GM03348 (cell line): ENCODE results near the gene ARRB2.
"Not testable (repeated sequence)": the region's sequence is repeated elsewhere in the genome, so short reads cannot be mapped to it uniquely, and the experiment has no call there.

Source experiments
- DNase-seq: peaks from one replicate; pipeline ENCODE4 v3.0.0; 2012; ENCODE audit warnings: low spot score

The ARRB2 gene

DNA sequence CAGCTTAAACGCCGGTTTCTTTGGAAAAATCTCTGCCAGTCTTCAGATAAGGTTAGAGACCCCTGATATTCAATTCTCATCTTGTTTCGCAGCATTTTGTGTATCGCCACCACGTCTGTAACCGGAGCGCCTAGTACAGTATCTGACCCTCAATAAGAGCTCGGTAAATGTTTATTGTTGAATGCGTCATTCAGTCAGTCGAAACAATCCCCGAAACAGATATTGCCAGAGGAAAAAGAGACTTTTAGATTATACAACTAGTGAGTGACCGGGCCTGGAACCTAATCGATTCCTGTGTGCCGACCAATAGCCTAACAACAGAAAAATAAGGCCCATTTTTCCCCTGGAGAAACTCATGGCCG, 7.1 kb upstream of the ARRB2 start:
- DNase-seq, result no peak

DNA sequence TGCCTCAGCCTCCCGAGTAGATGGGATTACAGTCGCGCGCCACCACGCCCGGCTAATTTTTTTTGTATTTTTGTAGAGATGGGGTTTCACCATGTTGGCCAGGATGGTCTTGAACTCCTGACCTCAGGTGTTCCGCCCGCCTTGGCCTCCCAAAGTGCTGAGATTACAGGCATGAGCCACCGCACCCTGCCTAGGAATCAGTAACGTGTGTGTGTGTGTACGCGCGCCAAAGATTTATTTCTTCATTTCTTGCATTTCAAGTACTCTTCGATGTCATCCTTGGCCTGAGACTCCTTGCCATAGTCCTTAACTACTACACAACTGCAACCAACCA, 5.9 kb upstream of the ARRB2 start:
- not testable (repeated sequence) for DNase-seq

DNA sequence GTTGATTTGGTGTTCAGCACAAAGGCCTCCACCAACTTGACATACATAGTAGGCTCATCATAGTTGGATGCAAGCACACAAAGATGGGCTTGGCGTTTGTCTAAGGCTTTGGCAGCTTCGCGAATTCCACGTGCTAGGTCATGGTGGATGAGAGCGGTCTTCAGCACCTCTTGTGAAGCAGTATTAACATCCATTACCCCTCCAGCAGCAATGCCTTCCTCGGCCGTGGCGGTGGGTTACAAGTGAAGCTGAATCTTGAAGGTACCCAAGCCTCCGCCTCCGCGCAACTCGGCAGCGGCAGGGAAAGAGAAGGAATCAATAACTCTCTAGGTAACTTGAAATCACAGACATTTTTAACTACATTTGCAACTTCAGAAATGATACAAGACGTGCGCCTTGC, 5.4 kb upstream of the ARRB2 start:
- no peak for DNase-seq

DNA sequence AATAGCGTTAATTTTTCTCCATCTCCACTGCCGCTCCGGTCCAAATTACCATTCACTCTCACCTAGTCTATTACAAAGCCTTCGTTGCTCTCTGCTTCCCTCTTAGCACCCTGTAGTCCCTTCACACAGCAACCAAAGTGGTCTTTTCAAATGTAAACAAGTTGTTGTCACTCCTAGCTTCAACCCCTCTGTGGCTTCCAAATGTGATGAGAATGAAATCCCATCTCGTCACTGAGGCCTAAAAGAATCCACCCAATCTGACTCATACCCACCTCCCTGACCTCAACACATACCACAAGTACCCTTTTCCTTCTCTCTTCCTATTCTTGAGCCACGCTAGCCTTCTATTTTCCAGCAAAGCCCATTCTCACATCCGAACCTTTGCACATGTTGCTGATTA, 4.3 kb upstream of the ARRB2 start:
- no peak for DNase-seq

DNA sequence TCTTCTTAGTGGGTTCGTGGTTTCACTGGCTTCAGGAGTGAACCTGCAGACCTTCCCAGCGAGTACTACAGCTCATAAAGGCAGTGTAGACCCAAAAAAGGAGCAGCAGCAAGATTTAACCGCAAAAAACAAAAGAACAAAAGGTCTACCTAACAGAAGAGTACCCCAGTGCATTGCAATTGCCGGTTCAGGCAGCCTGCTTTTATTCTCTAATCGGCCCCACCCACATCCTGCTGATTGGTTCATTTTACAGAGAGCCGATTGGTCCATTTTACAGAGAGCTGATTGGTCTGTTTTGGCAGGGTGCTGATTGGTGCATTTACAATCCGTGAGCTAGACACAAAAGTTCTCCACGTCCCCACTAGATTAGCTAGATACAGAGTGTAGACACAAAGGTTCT, 2.0 kb upstream of the ARRB2 start:
- no peak for DNase-seq

DNA sequence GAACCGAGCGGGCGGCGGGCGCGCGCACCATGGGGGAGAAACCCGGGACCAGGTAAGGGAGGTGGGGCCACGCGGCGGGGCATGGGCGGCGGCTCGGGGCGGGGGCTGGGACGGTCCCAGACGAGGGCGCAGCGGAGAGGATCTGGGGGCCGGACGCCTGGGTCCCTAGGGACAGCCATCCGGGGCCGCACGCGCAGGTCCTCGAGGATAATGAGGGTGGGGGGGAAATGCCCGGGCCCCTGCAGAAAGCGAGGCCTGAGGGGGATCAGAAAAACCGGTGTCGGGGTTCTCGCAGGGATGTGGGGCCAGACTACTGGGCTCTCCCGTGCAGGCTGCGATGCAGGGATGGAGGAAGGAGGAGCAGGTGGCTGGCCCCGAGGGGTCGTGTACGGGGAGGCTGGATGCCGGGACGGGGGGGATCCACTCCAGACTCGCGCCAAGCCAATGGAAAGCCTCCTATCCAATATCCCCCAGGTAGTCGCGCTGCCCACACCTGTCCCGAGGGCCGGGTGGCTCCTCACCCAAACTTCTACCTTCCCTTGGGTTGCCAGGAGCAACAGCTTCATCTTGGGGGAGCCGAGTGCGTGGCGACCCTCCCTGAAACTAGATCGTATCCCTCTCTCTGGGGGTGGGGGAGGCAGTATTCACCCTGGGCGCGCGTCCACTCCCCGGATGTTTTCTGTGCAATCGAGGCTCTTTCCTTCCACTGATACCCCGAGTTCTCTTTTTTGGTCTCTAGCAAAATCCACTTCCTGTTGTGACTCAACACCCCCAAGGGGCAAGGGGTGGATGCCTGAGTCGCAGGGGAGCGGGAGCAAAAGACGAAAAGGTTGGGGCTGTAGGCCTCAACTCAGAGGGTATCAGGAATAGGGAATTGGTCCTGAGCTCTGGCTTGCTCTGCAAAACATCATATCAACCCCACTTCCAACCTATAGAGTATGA, 532 bp downstream of the ARRB2 start:
- no peak for DNase-seq

DNA sequence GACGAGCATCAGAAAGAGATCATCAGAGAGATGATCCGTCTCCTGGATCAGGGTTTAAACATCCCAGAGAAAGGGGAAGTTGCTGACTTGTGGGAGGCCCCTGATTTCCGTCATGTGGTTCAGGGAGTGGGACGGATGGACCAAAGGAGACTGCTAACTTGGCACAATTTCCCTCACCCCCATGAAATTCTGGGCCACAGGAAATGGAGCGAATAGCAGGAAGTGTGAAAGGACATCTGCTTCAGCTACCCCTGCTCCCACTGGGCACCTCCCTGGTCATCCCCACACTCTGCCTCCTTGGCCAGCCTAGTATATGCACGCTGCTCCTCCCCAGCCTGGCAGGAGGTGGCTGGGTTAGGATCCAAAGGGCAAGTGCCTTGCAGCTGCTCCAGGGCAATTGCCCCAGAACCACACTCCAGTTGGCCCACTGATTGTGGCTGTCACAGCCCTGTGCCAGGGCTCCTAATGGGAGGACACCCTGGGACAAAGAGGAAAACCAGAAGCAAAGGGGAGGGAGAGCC, 1.3 kb downstream of the ARRB2 start:
- no peak for DNase-seq

DNA sequence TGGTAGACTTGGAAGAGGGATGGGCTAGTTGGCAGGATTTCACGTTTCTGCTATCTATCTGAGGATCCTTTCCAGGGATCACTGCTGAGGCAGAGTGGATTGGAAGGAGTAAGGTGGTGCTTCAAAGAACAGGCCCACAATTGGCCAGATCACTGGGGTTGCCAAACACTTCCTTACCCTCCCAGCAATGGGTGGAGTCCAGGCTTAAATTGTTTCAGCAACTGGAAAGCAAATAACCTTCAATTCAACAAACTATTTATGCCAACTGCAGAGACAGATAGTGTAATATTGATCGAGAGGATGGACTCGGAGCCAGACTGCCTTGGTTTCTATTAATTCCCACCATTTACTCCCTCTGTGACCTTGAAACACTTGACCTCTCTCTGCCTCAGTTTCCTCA, 2.1 kb downstream of the ARRB2 start:
- no peak for DNase-seq

DNA sequence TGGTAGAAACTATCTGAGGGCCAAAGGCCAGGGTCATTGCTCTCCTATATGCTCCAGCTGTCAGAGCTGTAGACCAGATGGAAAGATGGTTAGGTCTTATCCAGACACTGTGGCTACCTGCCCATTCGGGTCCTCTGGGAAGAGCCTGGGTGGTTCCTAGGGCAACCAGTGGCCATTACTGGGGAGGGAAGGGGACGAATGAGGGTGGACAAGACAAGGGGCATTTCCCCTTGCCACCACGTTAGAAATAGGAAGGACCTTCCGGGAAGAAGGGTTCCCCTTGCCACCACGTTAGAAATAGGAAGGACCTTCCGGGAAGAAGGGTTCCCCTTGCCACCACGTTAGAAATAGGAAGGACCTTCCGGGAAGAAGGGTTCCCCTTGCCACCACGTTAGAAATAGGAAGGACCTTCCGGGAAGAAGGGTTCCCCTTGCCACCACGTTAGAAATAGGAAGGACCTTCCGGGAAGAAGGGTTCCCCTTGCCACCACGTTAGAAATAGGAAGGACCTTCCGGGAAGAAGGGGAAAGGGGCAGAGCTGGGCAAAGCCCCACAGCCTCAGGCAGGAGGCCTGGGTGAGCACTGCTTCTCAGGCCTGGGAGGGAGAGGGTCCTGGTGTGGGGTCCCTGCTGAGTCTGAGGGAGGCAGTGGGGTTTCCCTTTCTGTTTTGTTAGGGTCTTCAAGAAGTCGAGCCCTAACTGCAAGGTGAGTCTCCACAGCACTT, 4.1 kb downstream of the ARRB2 start:
- DNase-seq, result not testable (repeated sequence)

DNA sequence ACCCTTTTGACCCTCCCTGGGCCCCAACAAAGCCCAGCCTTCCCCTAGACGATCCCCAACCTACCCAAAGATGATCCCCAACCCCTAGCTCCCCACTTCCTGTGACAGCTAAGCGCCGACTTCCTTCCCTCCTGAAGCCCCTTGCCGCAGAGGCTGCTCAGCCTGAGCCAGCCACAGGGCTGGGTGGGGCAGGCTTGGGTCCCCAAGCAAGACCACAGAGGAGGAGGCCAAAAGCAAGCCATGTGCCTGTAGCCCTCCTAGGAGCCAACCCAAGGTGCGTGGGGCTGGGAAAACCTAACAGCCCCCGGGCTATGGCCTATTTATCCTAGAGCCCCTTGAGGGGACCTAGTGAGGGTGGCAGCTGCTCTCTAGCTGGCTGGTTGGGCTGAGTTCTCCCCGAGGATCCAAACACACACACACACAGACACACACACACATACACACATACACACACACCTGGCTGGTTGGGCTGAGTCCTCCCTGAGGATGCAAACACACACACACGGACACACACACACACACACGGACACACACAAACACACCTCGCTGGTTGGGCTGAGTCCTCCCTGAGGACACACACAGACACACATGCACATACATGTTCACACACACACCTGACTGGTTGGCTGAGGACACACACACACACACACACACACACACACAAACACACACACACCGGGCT, 4.8 kb downstream of the ARRB2 start:
- DNase-seq, result no peak

DNA sequence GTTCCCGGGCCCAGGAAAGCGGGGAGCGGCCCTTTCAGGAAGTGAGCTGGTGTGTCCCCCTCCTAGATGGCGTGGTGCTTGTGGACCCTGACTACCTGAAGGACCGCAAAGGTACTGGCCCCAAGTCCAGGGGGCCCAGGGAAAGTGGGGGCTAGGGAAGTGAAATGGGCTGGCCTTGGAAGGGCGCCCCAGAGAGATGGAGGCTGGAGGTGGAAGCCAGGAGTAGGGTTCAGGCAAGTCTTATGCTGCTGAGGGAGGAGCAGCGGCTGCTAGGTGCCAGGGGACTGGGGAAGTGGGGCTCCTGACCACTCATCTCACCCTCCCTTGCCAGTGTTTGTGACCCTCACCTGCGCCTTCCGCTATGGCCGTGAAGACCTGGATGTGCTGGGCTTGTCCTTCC, 5.6 kb downstream of the ARRB2 start:
- no peak for DNase-seq

DNA sequence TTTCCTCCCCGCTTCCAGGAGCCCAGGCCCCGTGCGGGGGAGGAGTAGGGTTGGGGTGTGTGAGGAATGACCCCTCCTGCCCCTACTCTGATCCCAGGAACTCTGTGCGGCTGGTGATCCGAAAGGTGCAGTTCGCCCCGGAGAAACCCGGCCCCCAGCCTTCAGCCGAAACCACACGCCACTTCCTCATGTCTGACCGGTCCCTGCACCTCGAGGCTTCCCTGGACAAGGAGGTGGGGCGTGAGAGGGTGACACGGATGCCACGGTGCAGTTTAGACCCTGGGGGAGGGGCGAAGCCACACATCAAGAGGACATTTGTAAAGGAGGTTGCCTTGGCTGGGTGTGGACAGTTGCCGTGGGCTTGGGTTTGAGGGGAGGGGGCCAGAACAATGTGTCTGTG, 7.4 kb downstream of the ARRB2 start:
- DNase-seq, result no peak

DNA sequence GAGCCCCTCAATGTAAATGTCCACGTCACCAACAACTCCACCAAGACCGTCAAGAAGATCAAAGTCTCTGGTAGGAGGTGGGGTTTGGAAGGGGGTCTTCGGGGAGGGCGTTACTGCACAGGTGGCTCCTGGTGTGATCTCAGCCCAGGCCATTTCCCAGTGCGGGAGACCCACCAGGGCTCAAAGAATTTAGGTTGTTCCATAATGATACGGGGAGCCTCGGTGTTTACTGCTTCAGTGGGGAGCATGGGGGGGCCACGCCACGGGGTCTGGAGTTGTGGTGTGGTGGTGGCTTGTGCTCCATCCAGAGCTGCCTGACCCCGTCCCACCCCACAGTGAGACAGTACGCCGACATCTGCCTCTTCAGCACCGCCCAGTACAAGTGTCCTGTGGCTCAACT, 7.8 kb downstream of the ARRB2 start:
- DNase-seq, result no peak

DNA sequence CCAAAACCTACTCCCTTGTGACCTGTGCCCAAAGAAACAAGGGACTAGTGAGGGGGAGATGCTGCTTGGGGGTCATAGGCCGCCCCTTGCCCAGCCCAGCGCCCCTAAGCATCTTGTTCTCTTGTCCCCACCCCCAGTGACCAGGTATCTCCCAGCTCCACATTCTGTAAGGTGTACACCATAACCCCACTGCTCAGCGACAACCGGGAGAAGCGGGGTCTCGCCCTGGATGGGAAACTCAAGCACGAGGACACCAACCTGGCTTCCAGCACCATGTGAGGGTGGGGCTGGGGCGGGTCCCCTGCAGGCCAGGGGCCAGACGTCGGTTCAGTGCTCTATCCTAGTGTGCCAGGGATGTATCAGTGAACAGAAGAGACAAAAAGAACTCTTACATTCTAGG, 8.7 kb downstream of the ARRB2 start:
- DNase-seq, result no peak

DNA sequence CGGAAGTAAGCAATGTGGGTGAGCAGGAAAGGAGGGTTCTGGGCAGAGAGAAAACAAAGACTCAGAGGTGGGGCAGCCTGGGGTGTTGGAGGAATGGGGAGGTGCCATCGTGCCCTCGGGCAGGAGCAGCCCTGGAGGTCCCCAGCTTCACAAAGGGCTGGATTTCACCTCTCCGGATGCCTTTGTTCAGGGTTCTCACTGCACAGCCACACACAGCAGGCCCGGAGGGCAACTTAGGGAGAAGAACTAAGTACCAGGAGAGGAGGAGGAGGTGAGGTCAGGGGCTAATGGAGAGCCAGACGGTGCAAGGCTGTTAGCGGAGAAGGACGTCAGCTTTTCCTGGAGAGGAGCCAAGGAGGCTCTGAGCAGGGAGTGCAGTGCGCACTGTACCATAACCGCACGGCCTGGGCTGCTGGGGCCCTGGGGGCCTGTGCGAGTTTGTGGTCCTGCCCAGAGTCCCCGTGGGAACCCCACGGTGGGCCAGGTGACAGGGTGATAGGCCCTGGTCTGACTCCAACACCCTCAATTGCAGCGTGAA, 9.3 kb downstream of the ARRB2 start:
- no peak for DNase-seq

DNA sequence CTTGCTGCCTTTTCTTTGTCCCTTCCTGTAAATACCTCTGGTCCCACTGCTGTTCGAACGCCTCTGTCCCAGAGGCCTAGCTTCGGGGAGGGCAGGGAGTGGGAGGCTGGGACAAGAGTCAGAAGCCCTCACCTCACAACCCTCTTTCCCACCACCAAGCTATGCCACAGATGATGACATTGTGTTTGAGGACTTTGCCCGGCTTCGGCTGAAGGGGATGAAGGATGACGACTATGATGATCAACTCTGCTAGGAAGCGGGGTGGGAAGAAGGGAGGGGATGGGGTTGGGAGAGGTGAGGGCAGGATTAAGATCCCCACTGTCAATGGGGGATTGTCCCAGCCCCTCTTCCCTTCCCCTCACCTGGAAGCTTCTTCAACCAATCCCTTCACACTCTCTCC, 10.4 kb downstream of the ARRB2 start:
- DNase-seq, result no peak

DNA sequence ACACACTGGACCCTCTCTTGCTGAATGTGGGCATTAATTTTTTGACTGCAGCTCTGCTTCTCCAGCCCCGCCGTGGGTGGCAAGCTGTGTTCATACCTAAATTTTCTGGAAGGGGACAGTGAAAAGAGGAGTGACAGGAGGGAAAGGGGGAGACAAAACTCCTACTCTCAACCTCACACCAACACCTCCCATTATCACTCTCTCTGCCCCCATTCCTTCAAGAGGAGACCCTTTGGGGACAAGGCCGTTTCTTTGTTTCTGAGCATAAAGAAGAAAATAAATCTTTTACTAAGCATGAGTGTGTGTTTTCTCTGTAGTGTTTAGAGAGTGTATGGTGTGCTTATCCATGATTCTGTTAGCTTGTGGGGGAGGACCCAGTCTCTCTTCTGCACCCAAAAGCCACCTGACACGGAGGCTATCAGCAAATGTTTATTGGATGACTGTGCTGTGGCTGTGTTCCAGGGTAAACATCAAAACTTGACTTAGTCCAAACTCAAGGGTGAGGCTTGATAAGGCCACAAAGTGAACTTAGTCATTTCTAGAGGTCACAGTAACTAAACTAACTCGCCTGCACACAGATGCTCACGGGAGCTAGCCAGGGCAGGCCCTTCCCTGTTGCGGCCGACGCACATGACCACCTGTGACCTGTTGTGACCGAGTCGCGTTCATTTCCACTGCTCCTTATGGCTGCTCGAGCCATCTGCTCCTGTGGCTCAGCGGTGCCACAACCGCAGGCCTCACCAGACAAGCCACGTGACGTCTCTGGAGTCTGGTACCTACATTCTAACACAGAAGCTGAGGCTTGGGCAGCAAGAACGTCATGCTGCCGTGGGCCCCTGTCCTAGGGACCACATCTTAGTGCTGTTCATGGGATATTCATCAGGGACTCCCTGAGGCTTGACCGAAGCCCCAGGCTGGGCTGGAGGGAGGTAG, 11.0 kb downstream of the ARRB2 start:
- DNase-seq, result no peak

DNA sequence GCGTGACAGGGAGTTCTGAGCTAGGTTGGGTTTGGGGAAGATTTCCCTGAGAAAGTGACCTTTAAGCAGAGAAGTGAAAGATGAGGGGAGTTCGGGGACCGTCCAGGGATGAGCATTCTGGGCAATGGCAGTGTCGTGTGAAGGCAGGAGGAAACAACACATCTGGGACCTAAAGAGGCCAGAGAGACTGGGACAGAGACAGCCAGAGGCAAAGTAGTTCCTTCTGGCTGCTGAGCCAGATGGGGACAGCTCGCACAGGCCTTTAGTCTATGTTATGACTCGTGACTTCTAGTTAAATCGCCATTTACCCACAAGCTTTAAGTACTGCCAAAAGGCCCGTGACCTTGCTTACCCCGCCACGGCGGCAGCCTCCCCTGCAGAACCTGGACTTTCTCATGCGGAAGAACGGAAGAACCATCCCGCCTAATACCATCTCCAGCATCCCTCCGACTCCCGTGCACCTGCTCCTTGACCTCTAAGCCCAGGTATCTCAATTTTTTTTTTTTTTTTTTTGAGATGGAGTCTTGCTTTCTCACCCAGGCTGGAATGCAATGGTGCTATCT, 12.3 kb downstream of the ARRB2 start:
- no peak for DNase-seq

DNA sequence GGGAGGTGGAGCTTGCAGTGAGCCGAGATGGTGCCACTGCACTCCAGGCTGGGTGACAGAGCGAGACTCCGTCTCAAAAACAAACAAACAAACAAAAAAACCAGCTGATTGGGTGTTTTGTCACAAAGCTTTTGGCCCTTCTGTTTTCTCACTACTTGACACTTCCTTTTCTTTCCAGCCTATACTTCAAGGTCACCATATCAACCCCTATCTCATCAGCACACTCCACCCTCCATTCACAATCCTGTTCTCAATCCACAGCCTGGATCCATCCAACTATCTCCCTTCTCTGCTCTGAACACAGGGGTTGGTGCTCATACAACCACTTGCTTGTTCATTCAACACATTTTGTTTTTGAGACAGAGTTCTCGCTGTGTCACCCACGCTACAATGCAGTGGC, 14.2 kb downstream of the ARRB2 start:
- no peak for DNase-seq

DNA sequence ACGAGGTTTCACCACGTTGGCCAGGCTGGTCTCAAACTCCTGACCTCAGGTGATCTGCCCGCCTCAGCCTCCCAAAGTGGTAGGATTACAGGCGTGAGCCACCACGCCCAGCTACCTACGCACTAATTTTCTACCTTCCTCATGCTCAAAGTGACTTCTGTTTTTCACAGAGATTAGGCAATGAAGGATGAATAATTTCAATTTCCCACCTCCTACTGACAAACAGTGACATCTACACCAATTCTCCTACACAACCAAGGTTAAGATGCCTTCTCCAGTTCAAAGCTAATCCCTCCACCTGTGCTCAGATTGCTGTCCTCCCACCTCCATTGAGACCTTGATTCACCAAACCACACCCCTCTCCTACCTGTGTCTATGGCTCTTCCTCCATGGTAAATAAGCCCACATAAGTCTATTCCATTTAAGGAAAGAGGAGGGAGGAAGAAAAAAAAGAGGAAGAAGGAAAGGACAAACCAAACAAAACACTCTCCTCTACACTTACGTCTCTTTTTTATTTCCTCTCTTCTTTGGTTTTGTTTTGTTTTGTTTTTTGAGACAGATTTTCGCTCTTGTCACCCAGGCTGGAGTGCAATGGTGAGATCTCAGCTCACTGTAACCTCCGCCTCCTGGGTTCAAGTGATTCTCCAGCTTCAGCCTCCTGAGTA, 15.3 kb downstream of the ARRB2 start:
- no peak for DNase-seq

DNA sequence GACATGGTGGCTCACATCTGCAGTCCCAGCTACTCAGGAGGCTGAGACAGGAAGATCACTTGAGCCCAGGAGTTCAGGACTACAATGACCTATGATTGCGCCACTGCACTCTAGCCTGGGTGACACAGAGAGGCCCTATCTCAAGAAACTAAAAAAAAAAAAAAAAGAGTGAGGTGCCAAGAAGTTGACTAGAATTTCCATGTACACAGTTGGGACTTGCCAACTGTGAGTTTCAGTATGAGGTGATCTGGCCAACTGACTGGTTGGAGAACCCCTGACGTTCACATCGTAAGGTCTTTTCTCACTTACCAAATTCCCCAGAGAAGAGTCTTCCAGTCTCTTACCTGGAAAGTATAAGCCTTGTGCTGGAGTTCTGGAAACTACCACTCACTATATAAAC, 17.7 kb downstream of the ARRB2 start:
- no peak for DNase-seq
